RCC 7860 (cell line): Measurements from ENCODE around the gene GPR137.

ENCODE experiments used
- DNase-seq: peaks from one replicate; pipeline ENCODE4 v3.0.0-alpha.2; 2015; ENCODE audit warnings: low spot score
- FAIRE-seq: peaks from 2 replicates; lab custom pipeline; 2012; peaks lifted over from hg19 to GRCh38; lab: Jason Lieb, UNC

The GPR137 gene

DNA sequence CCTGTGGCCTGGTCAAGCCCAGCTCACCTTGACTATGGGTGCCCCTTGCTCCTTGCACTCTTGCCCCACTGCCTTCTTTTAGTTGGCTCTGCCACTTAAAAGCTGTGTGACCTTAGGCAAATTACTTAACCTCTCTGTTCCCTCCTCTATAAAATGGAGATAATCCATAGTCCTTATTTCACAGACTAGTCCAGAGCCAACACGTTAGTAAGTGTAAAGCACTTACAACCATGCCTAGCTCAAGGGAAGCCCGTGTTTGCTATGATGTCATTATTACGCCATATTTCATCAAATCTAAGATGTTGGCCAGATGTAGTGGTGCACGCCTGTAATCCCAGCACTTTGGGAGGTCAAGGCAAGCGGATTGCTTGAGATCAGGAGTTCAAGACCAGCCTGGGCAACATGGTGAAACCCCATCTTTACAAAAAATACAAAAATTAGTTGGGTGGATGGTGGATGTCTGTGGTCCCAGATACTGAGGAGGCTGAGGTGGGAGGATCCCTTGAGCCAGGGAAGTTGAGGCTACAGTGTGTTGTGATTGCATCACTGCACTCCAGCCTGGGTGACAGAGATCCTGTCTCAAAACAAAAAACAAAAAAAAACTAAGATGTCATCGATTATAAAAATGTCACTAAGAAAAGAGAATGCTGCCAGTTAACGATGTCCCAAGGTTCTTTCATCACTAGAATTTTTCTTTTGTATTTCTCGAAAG is 52.0 kb downstream of the GPR137 start:
- FAIRE-seq = no peak

DNA sequence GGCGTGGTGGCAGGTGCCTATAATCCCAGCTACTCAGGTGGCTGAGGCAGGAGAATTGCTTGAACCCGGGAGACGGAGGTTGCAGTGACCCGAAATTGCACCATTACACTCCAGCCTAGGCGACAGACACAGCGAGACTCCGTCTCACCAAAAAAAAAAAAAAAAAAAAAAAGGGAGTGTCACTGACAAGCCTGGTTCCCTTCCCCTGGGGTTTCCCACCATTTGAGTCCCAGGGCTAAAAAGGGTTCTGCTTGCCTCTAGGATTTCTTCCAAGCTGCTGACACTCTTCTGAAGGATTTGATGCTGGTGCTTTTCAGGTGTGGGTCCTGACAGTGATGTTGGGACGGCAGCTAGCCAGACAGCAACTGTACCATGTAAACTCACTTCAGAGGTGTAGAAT is 53.1 kb downstream of the GPR137 start:
- DNase-seq (no peak), FAIRE-seq (no peak)

More for the DNA sequence above, 52.0 kb downstream of the GPR137 start:
- no peak for DNase-seq
